Medulla oblongata (tissue), 1 donor: ENCODE data around the gene CCDC136.

ENCODE experiments used
- DNase-seq: peaks from one replicate; pipeline ENCODE4 v3.0.0-alpha.2; 2015; ENCODE audit errors: extremely low spot score

The CCDC136 gene

GRCh38 chr7:128805225-128805624 is 13.5 kb downstream of the CCDC136 start:
- no peak for DNase-seq

- no peak for DNase-seq
These were observed 15.4 kb downstream of the CCDC136 start for GRCh38 chr7:128807191-128807590.

- DNase-seq = no peak
These were observed 17.6 kb downstream of the CCDC136 start for GRCh38 chr7:128809363-128809762.

- DNase-seq = no peak
These were observed 18.7 kb downstream of the CCDC136 start for GRCh38 chr7:128810473-128810872.

GRCh38 chr7:128810997-128811396 is 19.2 kb downstream of the CCDC136 start:
- no peak for DNase-seq

GRCh38 chr7:128811631-128812430 is 20.1 kb downstream of the CCDC136 start:
- DNase-seq = no peak

GRCh38 chr7:128812514-128813168 is 20.9 kb downstream of the CCDC136 start:
- peak; percentile 57 for DNase-seq

GRCh38 chr7:128814499-128814898 is 22.7 kb downstream of the CCDC136 start:
- DNase-seq = peak; percentile 67

GRCh38 chr7:128815289-128815942 is 23.6 kb downstream of the CCDC136 start:
- no peak for DNase-seq

- DNase-seq = no peak
These were observed 26.9 kb downstream of the CCDC136 start for GRCh38 chr7:128818694-128819093.

- DNase-seq = no peak
These were observed 30.0 kb downstream of the CCDC136 start for GRCh38 chr7:128821724-128822123.

- DNase-seq = no peak
These were observed 34.7 kb downstream of the CCDC136 start for GRCh38 chr7:128826512-128826911.

- no peak for DNase-seq
These were observed 35.1 kb downstream of the CCDC136 start for GRCh38 chr7:128826916-128827247.

GRCh38 chr7:128827248-128827958 is 35.6 kb downstream of the CCDC136 start:
- DNase-seq = peak; percentile 28

GRCh38 chr7:128827971-128828711 is 36.4 kb downstream of the CCDC136 start:
- DNase-seq = peak; percentile 10

- DNase-seq = peak; percentile 12
These were observed 37.8 kb downstream of the CCDC136 start for GRCh38 chr7:128829391-128830166.

GRCh38 chr7:128830231-128831177 is 38.7 kb downstream of the CCDC136 start, which contains the start of gene FLNC:
Gene FLNC, plus strand, starts transcription at chr7:128830406. Its CDS starts 232 bp downstream, at chr7:128830638.
- peak; percentile 26 for DNase-seq

GRCh38 chr7:128831178-128831993 is 39.6 kb downstream of the CCDC136 start:
- DNase-seq = peak; percentile 18
